ENCODE data around the gene JPH3. TPM values are rescaled to one million over a fixed set of nuclear protein-coding genes. Genes with fewer than 3 reads are reported as not detected.

JPH3 gene
- total RNA-seq, 1 experiment from 2014 or later: 0.11 TPM

GRCh38 chr16:87703071-87703470, 100.8 kb downstream of the JPH3 start:
- Histone ChIP-seq H3K27ac (no peak overlapping the region), H3K4me1 (replicated peaks) (no peaks in the 10 kb centered on the region), H3K4me3 (no peak overlapping the region), H3K27me3 (replicated peaks) (no peaks in the 10 kb centered on the region), H3K9me3 (replicated peaks) (no peaks in the 10 kb centered on the region), H3K36me3 (peaks cover 31% of the 10 kb centered on the region)
- DNase-seq (ENCODE audit: low read depth in 1 of 2, low spot score in 2 of 2): no peak

- DNase-seq (ENCODE audit: low read depth in 1 of 2, low spot score in 2 of 2): no peak
- no peak overlapping the region for H3K4me3 ChIP-seq
- no peaks in the 10 kb centered on the region for H3K9me3 ChIP-seq (replicated peaks)
- H3K4me1 ChIP-seq (replicated peaks): no peaks in the 10 kb centered on the region
- no peaks in the 10 kb centered on the region for H3K27me3 ChIP-seq (replicated peaks)
- H3K27ac ChIP-seq: no peak overlapping the region
- peaks cover 29% of the 10 kb centered on the region for H3K36me3 ChIP-seq
Measured at GRCh38 chr16:87703835-87704375, 101.6 kb downstream of the JPH3 start.

- Histone ChIP-seq H3K36me3 (peaks cover 33% of the 10 kb centered on the region), H3K4me3 (no peak overlapping the region), H3K4me1 (replicated peaks) (no peaks in the 10 kb centered on the region), H3K27ac (no peak overlapping the region), H3K9me3 (replicated peaks) (no peaks in the 10 kb centered on the region), H3K27me3 (replicated peaks) (no peaks in the 10 kb centered on the region)
- DNase-seq (ENCODE audit: low read depth in 1 of 2, low spot score in 2 of 2): no peak
Measured at GRCh38 chr16:87704754-87705353, 102.5 kb downstream of the JPH3 start.

GRCh38 chr16:87705771-87706277, 103.5 kb downstream of the JPH3 start:
- no peaks in the 10 kb centered on the region for H3K4me1 ChIP-seq (replicated peaks)
- DNase-seq (ENCODE audit: low read depth in 1 of 2, low spot score in 2 of 2): no peak
- no peak overlapping the region for H3K4me3 ChIP-seq
- H3K9me3 ChIP-seq (replicated peaks): no peaks in the 10 kb centered on the region
- peaks cover 38% of the 10 kb centered on the region for H3K36me3 ChIP-seq
- no peak overlapping the region for H3K27ac ChIP-seq
- H3K27me3 ChIP-seq (replicated peaks): no peaks in the 10 kb centered on the region

- Histone ChIP-seq H3K36me3 (peaks cover 38% of the 10 kb centered on the region), H3K9me3 (replicated peaks) (no peaks in the 10 kb centered on the region), H3K4me1 (replicated peaks) (no peaks in the 10 kb centered on the region), H3K4me3 (no peak overlapping the region), H3K27ac (no peak overlapping the region), H3K27me3 (replicated peaks) (no peaks in the 10 kb centered on the region)
- DNase-seq (ENCODE audit: low read depth in 1 of 2, low spot score in 2 of 2): no peak
Measured at GRCh38 chr16:87706278-87707000, 104.1 kb downstream of the JPH3 start.

GRCh38 chr16:87707097-87707496, 104.8 kb downstream of the JPH3 start:
- Histone ChIP-seq H3K36me3 (peaks cover 37% of the 10 kb centered on the region), H3K27ac (no peak overlapping the region), H3K4me3 (no peak overlapping the region), H3K9me3 (replicated peaks) (no peaks in the 10 kb centered on the region), H3K4me1 (replicated peaks) (no peaks in the 10 kb centered on the region), H3K27me3 (replicated peaks) (no peaks in the 10 kb centered on the region)
- DNase-seq (ENCODE audit: low read depth in 1 of 2, low spot score in 2 of 2): no peak

- H3K27me3 ChIP-seq (replicated peaks): no peaks in the 10 kb centered on the region
- H3K4me3 ChIP-seq: no peak overlapping the region
- DNase-seq (ENCODE audit: low read depth in 1 of 2, low spot score in 2 of 2): no peak
- H3K4me1 ChIP-seq (replicated peaks): no peaks in the 10 kb centered on the region
- H3K9me3 ChIP-seq (replicated peaks): no peaks in the 10 kb centered on the region
- no peak overlapping the region for H3K27ac ChIP-seq
- peaks cover 34% of the 10 kb centered on the region for H3K36me3 ChIP-seq
Measured at GRCh38 chr16:87707714-87708580, 105.6 kb downstream of the JPH3 start.

- no peaks in the 10 kb centered on the region for H3K27me3 ChIP-seq (replicated peaks)
- peaks cover 31% of the 10 kb centered on the region for H3K36me3 ChIP-seq
Measured at GRCh38 chr16:87708881-87709638, 106.8 kb downstream of the JPH3 start.

GRCh38 chr16:87709677-87710076, 107.4 kb downstream of the JPH3 start:
- no peak for DNase-seq (ENCODE audit: low read depth in 1 of 2, low spot score in 2 of 2)

More at GRCh38 chr16:87708881-87709638, 106.8 kb downstream of the JPH3 start:
- no peaks in the 10 kb centered on the region for H3K9me3 ChIP-seq (replicated peaks)
- H3K4me1 ChIP-seq (replicated peaks): no peaks in the 10 kb centered on the region
- DNase-seq (ENCODE audit: low read depth in 1 of 2, low spot score in 2 of 2): no peak
- H3K27ac ChIP-seq: no peak overlapping the region
- no peak overlapping the region for H3K4me3 ChIP-seq

GRCh38 chr16:87710887-87711286, 108.6 kb downstream of the JPH3 start:
- Histone ChIP-seq H3K27ac (no peak overlapping the region), H3K36me3 (peaks cover 35% of the 10 kb centered on the region), H3K9me3 (replicated peaks) (no peaks in the 10 kb centered on the region), H3K27me3 (replicated peaks) (no peaks in the 10 kb centered on the region), H3K4me1 (replicated peaks) (no peaks in the 10 kb centered on the region), H3K4me3 (no peak overlapping the region)
- DNase-seq (ENCODE audit: low read depth in 1 of 2, low spot score in 2 of 2): no peak

More at GRCh38 chr16:87709677-87710076, 107.4 kb downstream of the JPH3 start:
- Histone ChIP-seq H3K4me3 (no peak overlapping the region), H3K27me3 (replicated peaks) (no peaks in the 10 kb centered on the region), H3K4me1 (replicated peaks) (no peaks in the 10 kb centered on the region), H3K27ac (no peak overlapping the region), H3K36me3 (peaks cover 31% of the 10 kb centered on the region), H3K9me3 (replicated peaks) (no peaks in the 10 kb centered on the region)

GRCh38 chr16:87712184-87712762, 110.0 kb downstream of the JPH3 start:
- no peaks in the 10 kb centered on the region for H3K27me3 ChIP-seq (replicated peaks)
- no peaks in the 10 kb centered on the region for H3K9me3 ChIP-seq (replicated peaks)
- no peak overlapping the region for H3K27ac ChIP-seq
- no peak overlapping the region for H3K4me3 ChIP-seq
- H3K4me1 ChIP-seq (replicated peaks): no peaks in the 10 kb centered on the region
- peaks cover 28% of the 10 kb centered on the region for H3K36me3 ChIP-seq
- no peak for DNase-seq (ENCODE audit: low read depth in 1 of 2, low spot score in 2 of 2)

GRCh38 chr16:87713451-87714229, 111.3 kb downstream of the JPH3 start:
- no peak for DNase-seq (ENCODE audit: low read depth in 1 of 2, low spot score in 2 of 2)
- peaks cover 25% of the 10 kb centered on the region for H3K36me3 ChIP-seq
- no peaks in the 10 kb centered on the region for H3K27me3 ChIP-seq (replicated peaks)
- no peaks in the 10 kb centered on the region for H3K4me1 ChIP-seq (replicated peaks)
- no peak overlapping the region for H3K4me3 ChIP-seq
- no peaks in the 10 kb centered on the region for H3K9me3 ChIP-seq (replicated peaks)
- no peak overlapping the region for H3K27ac ChIP-seq
